Nephron progenitor cell (in vitro differentiated cells): ENCODE measurements around the gene GALNT10.

Experiments used
- DNase-seq: peaks from one replicate; pipeline ENCODE4 v3.0.0; 2021
- H3K27ac Mint-ChIP-seq: 2 replicates; pipeline ENCODE4 v1.8.0; 2021; ENCODE audit warnings: mild to moderate bottlenecking, moderate library complexity, mixed read lengths
- H3K27me3 Mint-ChIP-seq: 2 replicates; pipeline ENCODE4 v1.8.0; 2021; ENCODE audit warnings: mild to moderate bottlenecking, low read depth, mixed read lengths; ENCODE audit not compliant: poor library complexity
- H3K36me3 Mint-ChIP-seq: 2 replicates; pipeline ENCODE4 v1.8.0; 2021; ENCODE audit warnings: low read depth, mixed read lengths
- H3K4me1 Mint-ChIP-seq: 2 replicates; pipeline ENCODE4 v1.8.0; 2021; ENCODE audit warnings: mixed read lengths
- H3K4me3 Mint-ChIP-seq: 2 replicates; pipeline ENCODE4 v1.8.0; 2021; ENCODE audit warnings: mild to moderate bottlenecking, moderate library complexity, mixed read lengths
- H3K9me3 Mint-ChIP-seq: 2 replicates; pipeline ENCODE4 v1.8.0; 2021; ENCODE audit warnings: mild to moderate bottlenecking, moderate library complexity, mixed read lengths
- TF ChIP-seq, protein P1 (sequence below): fragments of 200-600 bp; sonication (generic); IDR thresholded peaks from 2 replicates; pipeline ENCODE4 v1.5.0; 2021; ENCODE audit warnings: antibody characterized with exemption

Gene GALNT10

GRCh38 chr5:154174091-154174490 lies 16.4 kb upstream of the GALNT10 start:
- Mint-ChIP-seq H3K27ac (no peak overlapping the region), H3K27me3 (peaks cover 57% of the 10 kb centered on the region), H3K9me3 (no peaks in the 10 kb centered on the region), H3K4me3 (no peak overlapping the region), H3K4me1 (peaks cover 66% of the 10 kb centered on the region), H3K36me3 (no peaks in the 10 kb centered on the region)
- TF ChIP-seq, protein P1, sequence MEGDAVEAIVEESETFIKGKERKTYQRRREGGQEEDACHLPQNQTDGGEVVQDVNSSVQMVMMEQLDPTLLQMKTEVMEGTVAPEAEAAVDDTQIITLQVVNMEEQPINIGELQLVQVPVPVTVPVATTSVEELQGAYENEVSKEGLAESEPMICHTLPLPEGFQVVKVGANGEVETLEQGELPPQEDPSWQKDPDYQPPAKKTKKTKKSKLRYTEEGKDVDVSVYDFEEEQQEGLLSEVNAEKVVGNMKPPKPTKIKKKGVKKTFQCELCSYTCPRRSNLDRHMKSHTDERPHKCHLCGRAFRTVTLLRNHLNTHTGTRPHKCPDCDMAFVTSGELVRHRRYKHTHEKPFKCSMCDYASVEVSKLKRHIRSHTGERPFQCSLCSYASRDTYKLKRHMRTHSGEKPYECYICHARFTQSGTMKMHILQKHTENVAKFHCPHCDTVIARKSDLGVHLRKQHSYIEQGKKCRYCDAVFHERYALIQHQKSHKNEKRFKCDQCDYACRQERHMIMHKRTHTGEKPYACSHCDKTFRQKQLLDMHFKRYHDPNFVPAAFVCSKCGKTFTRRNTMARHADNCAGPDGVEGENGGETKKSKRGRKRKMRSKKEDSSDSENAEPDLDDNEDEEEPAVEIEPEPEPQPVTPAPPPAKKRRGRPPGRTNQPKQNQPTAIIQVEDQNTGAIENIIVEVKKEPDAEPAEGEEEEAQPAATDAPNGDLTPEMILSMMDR = no peak
- DNase-seq = no peak

DNA sequence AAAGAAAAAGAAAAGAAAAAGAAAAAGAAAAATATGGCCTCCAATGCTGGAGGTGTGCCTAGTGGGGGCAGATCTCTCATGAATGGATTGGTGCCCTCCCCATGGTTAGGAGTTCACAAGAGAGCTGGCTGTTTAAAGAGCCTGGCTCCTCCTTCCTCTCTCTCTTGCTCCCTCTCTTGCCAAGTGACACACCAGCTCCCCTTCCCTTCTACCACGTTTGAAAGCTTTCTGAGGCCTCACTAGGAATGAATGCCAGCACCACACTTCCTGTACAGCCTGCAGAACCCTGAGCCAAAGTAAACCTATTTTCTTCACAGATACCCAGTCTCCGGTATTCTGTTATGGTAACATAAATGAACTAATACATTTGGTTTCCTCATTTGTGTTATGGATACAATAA lies 14.4 kb upstream of the GALNT10 start:
- peaks cover 54% of the 10 kb centered on the region for H3K4me1 Mint-ChIP-seq
- H3K36me3 Mint-ChIP-seq = no peaks in the 10 kb centered on the region
- no peaks in the 10 kb centered on the region for H3K9me3 Mint-ChIP-seq
- TF ChIP-seq, protein P1 = no peak
- H3K4me3 Mint-ChIP-seq = no peak overlapping the region
- H3K27me3 Mint-ChIP-seq = peaks cover 62% of the 10 kb centered on the region
- no peak overlapping the region for H3K27ac Mint-ChIP-seq
- DNase-seq = no peak

GRCh38 chr5:154178661-154179060 lies 11.9 kb upstream of the GALNT10 start:
- TF ChIP-seq, protein P1 = no peak
- Mint-ChIP-seq H3K4me1 (peaks cover 37% of the 10 kb centered on the region), H3K27me3 (peaks cover 54% of the 10 kb centered on the region), H3K4me3 (no peak overlapping the region), H3K36me3 (no peaks in the 10 kb centered on the region), H3K9me3 (no peaks in the 10 kb centered on the region), H3K27ac (no peak overlapping the region)
- DNase-seq = no peak

DNA sequence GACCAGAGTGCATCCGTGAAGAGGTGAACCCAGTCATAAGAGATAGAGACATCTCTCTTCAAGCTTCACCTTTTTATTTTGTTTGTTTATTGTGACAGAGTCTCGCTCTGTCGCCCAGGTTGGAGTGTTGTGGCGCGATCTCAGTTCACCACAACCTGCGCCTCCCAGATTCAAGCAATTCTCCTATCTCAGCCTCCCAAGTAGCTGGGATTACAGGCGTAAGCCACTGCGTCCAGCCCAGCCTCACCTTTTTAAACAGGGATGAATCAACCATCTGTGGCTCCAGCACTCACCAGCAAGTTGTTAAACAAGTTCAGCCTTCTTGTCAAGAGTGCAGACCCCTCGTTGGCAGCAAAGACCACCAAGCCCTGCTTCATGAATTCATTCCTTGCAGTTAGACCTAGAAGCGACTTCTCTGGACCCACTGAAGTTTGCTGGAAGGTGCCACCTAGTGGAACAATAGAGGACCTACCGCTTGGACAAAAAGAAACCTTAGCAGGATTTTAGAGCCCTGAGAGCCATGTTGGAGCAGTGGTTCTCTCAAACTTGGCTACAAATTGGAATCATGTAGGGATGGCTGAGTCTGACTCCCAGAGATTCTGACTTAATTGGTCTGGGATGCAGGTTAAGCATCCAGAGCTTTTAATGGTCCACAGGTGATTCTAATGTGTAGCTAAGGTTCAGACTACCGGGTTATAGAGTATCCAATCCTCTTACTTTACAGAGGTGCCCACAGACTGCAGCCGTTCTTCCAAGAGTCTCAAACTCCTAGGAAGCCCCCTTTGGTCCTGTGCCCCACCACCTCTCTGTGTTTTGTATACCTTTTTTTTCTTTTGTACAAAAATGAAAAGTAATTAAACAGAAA lies 10.5 kb upstream of the GALNT10 start:
- DNase-seq = peak; percentile 40
- Mint-ChIP-seq H3K36me3 (no peaks in the 10 kb centered on the region), H3K27ac (no peak overlapping the region), H3K9me3 (no peaks in the 10 kb centered on the region), H3K27me3 (peaks cover 49% of the 10 kb centered on the region), H3K4me3 (no peak overlapping the region), H3K4me1 (peaks cover 27% of the 10 kb centered on the region)
- TF ChIP-seq, protein P1 = peak; percentile 74

DNA sequence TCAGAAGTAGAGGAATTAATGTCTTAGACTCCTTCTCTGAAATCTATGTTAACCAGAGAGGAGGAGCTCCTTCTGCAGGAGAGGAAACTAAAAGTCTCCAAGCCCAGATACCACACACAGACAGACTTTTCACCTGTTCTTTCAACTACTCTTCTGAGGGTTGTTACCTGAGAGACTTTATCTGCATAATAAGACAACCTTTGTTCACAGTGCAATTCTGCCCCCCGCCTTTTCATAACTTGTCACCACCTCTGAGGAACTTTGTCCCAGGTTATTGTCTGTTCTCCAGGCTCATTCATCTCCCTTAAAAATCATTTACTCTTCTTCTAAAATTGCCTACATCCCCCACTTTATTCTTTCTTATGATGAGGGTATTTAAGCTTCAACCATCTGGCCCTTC lies 9.4 kb upstream of the GALNT10 start:
- no peak overlapping the region for H3K27ac Mint-ChIP-seq
- TF ChIP-seq, protein P1 = no peak

More for the DNA sequence above, 9.4 kb upstream of the GALNT10 start:
- Mint-ChIP-seq H3K4me3 (no peak overlapping the region), H3K4me1 (peaks cover 26% of the 10 kb centered on the region), H3K9me3 (no peaks in the 10 kb centered on the region), H3K27me3 (peaks cover 48% of the 10 kb centered on the region), H3K36me3 (no peaks in the 10 kb centered on the region)
- DNase-seq = no peak
